Measurements from ENCODE around the gene GJA5.

The GJA5 gene

GRCh38 chr1:147719711-147720225 lies 40.6 kb downstream of the GJA5 start:
- TF ChIP-seq, protein P1, sequence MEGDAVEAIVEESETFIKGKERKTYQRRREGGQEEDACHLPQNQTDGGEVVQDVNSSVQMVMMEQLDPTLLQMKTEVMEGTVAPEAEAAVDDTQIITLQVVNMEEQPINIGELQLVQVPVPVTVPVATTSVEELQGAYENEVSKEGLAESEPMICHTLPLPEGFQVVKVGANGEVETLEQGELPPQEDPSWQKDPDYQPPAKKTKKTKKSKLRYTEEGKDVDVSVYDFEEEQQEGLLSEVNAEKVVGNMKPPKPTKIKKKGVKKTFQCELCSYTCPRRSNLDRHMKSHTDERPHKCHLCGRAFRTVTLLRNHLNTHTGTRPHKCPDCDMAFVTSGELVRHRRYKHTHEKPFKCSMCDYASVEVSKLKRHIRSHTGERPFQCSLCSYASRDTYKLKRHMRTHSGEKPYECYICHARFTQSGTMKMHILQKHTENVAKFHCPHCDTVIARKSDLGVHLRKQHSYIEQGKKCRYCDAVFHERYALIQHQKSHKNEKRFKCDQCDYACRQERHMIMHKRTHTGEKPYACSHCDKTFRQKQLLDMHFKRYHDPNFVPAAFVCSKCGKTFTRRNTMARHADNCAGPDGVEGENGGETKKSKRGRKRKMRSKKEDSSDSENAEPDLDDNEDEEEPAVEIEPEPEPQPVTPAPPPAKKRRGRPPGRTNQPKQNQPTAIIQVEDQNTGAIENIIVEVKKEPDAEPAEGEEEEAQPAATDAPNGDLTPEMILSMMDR (IDR thresholded peaks at IDR 0.05; ENCODE audit: extremely low read depth, insufficient read depth, missing control alignments): no peak
- no peak for DNase-seq (ENCODE audit: low spot score)
- in situ Hi-C loops (cut with MboI; ENCODE audit: low pct_unique_long_range_greater_than_20kb, low sequenced_read_pairs, unreplicated experiment): no loop called here

GRCh38 chr1:147719029-147719698 lies 41.2 kb downstream of the GJA5 start:
- in situ Hi-C loops (cut with MboI; ENCODE audit: low pct_unique_long_range_greater_than_20kb, low sequenced_read_pairs, unreplicated experiment): no loop called here
- TF ChIP-seq, protein P1 (IDR thresholded peaks at IDR 0.05; ENCODE audit: extremely low read depth, insufficient read depth, missing control alignments): no peak
- no peak for DNase-seq (ENCODE audit: low spot score)

GRCh38 chr1:147717706-147718097 lies 42.7 kb downstream of the GJA5 start:
- TF ChIP-seq, protein P1 (IDR thresholded peaks at IDR 0.05; ENCODE audit: extremely low read depth, insufficient read depth, missing control alignments): no peak
- in situ Hi-C loops (cut with MboI; ENCODE audit: low pct_unique_long_range_greater_than_20kb, low sequenced_read_pairs, unreplicated experiment): no loop called here
- DNase-seq (ENCODE audit: low spot score): no peak

- no peak for DNase-seq (ENCODE audit: low spot score)
- in situ Hi-C loops (cut with MboI; ENCODE audit: low pct_unique_long_range_greater_than_20kb, low sequenced_read_pairs, unreplicated experiment): no loop called here
- TF ChIP-seq, protein P1 (IDR thresholded peaks at IDR 0.05; ENCODE audit: extremely low read depth, insufficient read depth, missing control alignments): no peak
Observed at GRCh38 chr1:147717051-147717705, 43.2 kb downstream of the GJA5 start.

DNA sequence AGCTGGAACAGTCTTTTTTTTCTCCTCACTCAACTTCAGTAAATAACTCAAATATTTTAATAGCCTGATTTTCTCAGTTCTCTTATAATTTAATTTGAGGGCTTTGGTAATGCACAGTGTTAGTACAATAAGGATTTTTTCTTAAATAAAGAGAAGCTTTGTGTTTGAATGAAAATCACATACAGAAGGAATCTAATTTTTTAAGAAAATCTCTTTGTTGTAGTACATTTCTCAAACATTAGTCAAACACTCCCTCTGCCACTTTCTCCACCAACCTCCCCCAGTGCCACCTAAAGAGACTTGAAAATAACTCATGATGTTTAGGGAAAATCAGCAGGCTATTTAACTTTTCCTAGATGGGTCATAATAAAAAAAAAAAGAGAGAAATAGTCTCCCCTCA lies 47.8 kb downstream of the GJA5 start:
- in situ Hi-C loops (cut with MboI; ENCODE audit: low pct_unique_long_range_greater_than_20kb, low sequenced_read_pairs, unreplicated experiment): no loop called here
- TF ChIP-seq, protein P1 (IDR thresholded peaks at IDR 0.05; ENCODE audit: extremely low read depth, insufficient read depth, missing control alignments): no peak
- DNase-seq (ENCODE audit: low spot score): no peak

All from GM13977 (cell line).